OCI-LY7 (cell line): Measurements from ENCODE around the gene SPPL3.

ENCODE experiments used
- CTCF ChIP-seq: fragments of 200-600 bp; sonication (generic); conservative IDR thresholded peaks from 2 replicates; pipeline ENCODE4 v1.5.1; 2014; ENCODE audit warnings: mild to moderate bottlenecking, antibody characterized with exemption, low read length, moderate library complexity, mixed read lengths
- EZH2phosphoT487 ChIP-seq: fragments of 200-600 bp; sonication (generic); IDR thresholded peaks from 2 replicates; pipeline ENCODE4 v1.6.1; 2018; ENCODE audit warnings: low read depth, borderline replicate concordance, mild to moderate bottlenecking, mixed run types, antibody characterized with exemption, low read length, moderate library complexity, mixed read lengths

GRCh38 chr12:120736404-120737331 lies 167.5 kb downstream of the SPPL3 start:
- TF ChIP-seq CTCF: no peak
- TF ChIP-seq EZH2phosphoT487: no peak
